ENCODE data around the gene SLC1A7.

The SLC1A7 gene

GRCh38 chr1:53061123-53061858, 81.1 kb downstream of the SLC1A7 start:
- DNase-seq (ENCODE audit: insufficient read length, low spot score) (no peak), FAIRE-seq (no peak)
- no peak for TF ChIP-seq CTCF (IDR thresholded peaks at IDR 0.05; ENCODE audit: insufficient read depth, missing control alignments)

GRCh38 chr1:53060579-53060978, 81.9 kb downstream of the SLC1A7 start:
- DNase-seq (ENCODE audit: insufficient read length, low spot score) (no peak), FAIRE-seq (no peak)
- TF ChIP-seq CTCF (IDR thresholded peaks at IDR 0.05; ENCODE audit: insufficient read depth, missing control alignments) = no peak

GRCh38 chr1:53057127-53057526, 85.3 kb downstream of the SLC1A7 start:
- TF ChIP-seq CTCF (IDR thresholded peaks at IDR 0.05; ENCODE audit: insufficient read depth, missing control alignments) = no peak
- no peak for DNase-seq (ENCODE audit: insufficient read length, low spot score)
- FAIRE-seq = no peak

GRCh38 chr1:53051676-53052075, 90.8 kb downstream of the SLC1A7 start:
- DNase-seq (ENCODE audit: insufficient read length, low spot score) = no peak
- TF ChIP-seq CTCF (IDR thresholded peaks at IDR 0.05; ENCODE audit: insufficient read depth, missing control alignments) = no peak
- no peak for FAIRE-seq

- FAIRE-seq = no peak
- DNase-seq (ENCODE audit: insufficient read length, low spot score) = no peak
- no peak for TF ChIP-seq CTCF (IDR thresholded peaks at IDR 0.05; ENCODE audit: insufficient read depth, missing control alignments)
Measured at GRCh38 chr1:53050310-53050709, 92.1 kb downstream of the SLC1A7 start.

GRCh38 chr1:53049574-53049967, 92.9 kb downstream of the SLC1A7 start:
- no peak for FAIRE-seq
- no peak for TF ChIP-seq CTCF (IDR thresholded peaks at IDR 0.05; ENCODE audit: insufficient read depth, missing control alignments)
- DNase-seq (ENCODE audit: insufficient read length, low spot score) = no peak

- FAIRE-seq (peak; percentile 72), DNase-seq (ENCODE audit: insufficient read length, low spot score) (no peak)
- TF ChIP-seq CTCF (IDR thresholded peaks at IDR 0.05; ENCODE audit: insufficient read depth, missing control alignments) = no peak
Measured at GRCh38 chr1:53048960-53049573, 93.4 kb downstream of the SLC1A7 start.

Data from D721Med (cell line).